GM19467 (cell line): ENCODE measurements around the gene CDKN2D.

Experiments used
- ATAC-seq: cut with Tn5 transposase; IDR thresholded peaks from one replicate; pipeline ENCODE4 v1.9.1; 2021; ENCODE audit warnings: mild to moderate bottlenecking, moderate library complexity; ENCODE audit not compliant: unreplicated experiment

The CDKN2D gene

DNA sequence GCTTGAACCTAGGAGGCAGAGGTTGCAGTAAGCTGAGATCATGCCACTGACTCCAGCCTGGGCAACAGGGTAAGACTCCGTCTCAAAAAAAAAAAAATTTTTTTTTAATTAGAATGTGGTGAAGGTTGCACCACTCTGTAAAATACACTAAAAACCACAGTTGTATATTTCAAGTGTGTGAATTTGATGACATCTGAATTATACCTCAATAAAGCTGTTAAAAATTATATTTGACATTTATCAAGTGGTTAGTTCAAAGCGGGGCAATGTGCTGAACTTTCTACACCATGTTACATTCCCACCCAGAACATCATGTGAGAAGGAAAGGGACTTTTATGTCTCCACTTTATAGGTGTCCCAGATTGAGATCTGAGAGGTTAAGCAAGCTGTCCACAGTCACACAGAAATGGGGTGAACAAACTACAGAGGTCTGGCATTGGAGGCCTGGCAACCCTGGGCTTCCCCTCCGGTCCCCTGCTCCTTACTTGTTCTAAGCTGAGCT is 45.6 kb downstream of the CDKN2D start:
- ATAC-seq, result no peak

DNA sequence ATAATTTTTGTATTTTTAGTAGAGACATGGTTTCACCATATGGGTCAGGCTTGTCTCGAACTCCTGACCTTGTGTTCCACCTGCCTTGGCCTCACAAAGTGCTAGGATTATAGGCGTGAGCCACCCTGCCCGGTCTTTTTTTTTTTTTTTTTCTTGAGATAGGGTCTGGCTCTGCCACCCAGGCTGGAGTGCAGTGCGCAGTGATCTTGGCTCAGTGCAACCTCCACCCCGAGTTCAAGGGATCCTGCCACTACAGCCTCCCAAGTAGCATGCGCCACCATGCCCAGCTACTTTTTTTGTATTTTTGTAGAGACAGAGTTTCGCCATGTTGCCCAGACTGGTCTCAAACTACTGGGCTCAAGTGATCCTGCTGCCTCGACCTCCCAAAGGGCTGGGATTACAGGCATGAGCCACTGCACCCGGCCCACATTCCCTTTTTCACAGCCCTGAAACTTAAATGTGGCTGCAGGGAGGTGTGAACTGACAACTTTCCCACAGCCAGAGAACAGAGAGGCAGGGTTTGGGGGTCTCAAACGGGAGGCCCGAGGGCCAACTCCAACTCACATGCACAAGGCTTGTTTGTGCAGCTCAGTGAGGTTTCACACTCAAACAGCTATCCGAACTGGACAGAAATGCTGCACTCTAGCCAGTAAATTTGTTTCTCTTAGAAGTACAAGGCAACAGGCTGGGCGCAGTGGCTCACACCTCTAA is 47.2 kb downstream of the CDKN2D start:
- ATAC-seq, result no peak

DNA sequence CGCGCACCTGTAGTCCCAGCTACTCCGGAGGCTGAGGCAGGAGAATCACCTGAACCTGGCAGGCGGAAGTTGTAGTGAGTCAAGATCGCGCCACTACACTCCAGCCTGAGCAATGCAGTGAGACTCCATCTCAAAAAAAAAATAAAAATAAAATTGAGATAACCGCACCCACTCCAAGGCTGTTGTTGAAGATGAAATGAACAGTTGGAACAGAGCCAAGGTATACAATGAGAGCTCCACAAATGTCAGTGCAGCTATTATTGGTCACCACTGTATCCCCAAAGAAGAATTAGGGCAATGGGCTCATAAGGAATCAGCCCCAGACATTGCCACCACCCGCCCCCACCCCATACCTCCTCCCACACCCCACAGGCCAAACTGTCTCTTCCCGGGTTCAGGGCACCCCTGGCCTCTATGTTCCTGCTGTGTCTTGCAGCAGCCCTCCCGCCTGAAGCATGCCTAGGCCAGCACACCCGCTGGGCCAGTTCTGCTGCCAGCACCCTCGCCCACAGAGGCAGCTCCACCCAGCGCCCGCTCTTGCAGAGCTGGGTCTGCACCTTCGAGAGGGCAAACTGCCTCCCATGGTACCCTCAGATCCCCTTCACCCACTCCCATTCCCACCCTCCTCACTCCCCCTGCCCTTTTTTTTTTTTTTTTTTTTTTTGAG is 48.0 kb downstream of the CDKN2D start:
- ATAC-seq, result no peak

DNA sequence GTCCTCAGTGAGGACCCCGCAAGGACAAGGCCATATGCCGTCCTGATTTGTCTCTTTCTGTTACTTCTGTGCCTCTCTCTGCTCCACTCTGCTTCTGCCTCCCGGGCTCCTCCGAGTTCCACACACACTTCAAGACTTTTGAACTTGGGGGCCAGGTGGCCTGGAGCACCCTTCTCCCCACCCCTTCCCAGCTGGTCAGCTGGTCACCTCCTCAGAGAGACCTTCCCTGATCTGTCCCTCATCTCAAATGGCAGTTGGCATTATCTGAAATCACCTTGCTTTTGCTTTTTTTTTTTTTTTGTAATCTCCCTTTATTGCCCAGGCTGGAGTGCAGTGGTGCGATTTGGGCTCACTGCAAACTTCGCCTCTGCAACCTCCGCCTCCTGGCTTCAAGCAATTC is 49.4 kb downstream of the CDKN2D start:
- ATAC-seq, result no peak

DNA sequence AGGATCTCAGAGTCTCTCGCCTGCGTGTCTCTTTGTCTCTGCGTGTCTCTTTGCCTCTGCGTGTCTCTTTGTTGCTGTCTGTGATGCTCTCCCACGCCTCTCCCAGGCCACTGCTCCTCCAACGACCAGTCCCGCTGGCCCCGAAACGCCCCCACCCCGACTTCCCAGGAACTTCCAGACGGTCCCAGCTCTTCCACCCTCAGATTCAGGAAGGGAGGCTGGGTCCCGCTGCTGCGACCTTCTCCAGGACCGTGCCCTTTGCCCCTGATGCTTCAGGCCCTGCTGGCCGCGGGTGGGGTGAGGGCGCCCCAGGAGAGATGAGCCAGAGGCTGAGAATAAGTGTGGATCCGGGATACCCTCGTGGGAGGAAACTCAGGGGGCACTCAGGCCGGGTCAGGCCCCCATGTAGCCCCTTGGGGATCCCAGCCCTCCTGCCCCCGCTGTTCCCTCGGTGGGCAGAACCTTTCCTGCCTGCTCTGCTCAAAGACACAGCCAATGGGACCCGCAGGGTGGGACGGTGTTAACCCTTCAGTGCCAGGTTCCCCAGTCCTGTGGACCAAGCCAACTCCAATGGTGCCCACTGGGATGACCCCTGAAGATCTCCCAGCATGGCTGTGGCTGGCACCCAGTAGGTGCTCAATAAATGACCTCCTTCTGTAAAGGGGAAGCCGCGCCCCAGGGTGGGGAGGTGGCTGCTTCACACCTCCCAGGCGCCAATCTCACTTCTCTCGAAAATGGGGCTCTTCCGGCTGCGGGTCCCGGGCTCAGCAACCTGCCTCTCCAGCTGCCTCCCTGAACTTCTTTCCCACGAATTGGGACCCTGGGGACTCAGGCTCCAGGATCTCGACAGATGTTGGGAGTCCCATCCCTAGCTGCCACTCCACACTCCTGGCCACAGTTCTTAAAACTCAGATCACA is 50.1 kb downstream of the CDKN2D start:
- ATAC-seq, result no peak

DNA sequence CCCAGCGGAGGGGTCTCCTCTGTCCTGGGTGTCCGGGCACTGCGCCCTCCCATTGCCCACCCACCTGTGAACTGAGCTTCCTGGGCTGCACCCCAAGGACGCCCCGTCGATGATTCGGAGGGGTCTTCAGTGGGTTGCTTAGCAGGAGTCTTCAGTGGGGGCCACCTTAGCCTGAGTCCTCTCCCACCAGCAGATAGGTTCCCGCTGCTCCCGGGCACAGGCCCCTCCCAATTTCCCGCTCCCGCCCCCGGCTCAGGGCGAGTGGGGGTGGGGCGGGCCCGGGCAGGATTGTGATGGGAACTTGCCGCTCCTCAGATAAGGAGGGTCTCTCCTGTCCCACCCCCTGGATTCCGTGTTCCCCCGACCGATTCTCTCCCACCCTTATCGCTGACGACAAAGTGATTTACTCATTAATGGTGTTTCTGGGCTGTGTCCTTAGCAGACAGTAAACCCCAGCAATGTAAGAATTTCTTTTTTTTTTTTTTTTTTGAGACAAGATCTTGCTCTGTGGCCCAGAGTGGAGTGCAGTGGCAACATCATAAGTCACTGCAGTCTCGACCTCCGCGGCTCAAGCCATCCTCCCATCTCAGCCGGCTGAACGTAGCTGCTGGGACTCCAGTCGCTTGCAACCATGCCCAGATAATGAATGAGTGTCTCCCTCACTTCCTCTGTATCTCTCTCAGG is 50.9 kb downstream of the CDKN2D start:
- no peak for ATAC-seq

DNA sequence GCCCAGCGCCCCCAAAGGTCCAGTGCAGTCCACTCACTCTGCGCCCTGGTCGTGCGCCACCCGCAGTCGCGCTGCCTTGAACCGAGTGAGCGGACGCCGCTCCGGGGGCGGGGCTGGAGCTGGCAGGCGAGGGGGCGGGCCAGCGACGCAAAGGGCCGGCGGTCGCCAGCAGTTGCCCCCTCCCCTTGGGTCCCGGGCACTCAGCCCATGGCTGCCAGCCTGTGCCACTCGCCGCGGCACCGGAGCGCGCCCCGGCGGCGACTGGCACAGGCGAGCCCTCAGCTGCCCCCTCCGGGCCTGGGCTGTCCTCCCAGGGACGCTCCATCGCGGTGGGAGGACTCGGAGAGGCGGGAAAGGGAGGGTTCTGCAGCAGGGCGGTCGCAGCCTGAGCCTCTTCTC is 51.4 kb downstream of the CDKN2D start, which contains the start of gene S1PR5:
TSS of gene S1PR5 (minus strand) at position 87 of the 399 bp plus-strand sequence. CDS start 2,436 bp downstream, outside the sequence.
- ATAC-seq, result no peak

DNA sequence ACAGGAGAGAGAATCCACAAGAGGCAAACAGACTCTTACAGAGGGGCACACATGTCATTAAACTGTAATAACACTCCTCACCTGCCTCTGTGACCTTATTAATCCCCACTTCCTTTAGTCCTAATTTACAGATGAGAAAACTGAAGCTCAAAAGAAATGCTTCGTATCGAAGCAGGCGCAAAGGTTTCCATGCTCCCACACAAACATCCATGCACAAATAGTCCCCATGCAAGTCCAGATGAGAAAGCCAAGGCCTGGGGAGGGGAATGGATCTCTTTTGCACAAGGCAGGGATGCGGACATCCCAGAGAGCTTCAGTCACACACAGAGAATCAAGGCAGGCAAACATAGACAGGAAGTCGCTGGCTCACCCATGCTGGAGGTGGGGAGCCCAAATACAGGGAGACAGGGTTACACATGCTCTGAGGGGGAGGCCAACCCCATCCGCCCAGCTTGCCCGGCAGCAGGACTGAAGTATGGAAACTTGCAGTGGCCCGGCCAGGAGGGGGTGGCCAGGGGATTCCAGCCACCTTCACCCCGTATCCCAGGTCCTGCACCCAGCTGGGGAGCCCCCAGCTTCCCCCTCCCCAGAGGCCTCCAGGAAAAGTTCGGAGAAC is 52.0 kb downstream of the CDKN2D start:
- no peak for ATAC-seq
